GM18499 (cell line): Measurements from ENCODE around the gene MARS1.
"Not testable (repeated sequence)": the region's sequence is repeated elsewhere in the genome, so short reads cannot be mapped to it uniquely, and the experiment has no call there.

Experiments used
- ATAC-seq: cut with Tn5 transposase; IDR thresholded peaks from one replicate; pipeline ENCODE4 v1.9.1; 2021; ENCODE audit warnings: moderate number of reproducible peaks; ENCODE audit not compliant: insufficient read depth, unreplicated experiment

The MARS1 gene

GRCh38 chr12:57515408-57515933 is 27.6 kb downstream of the MARS1 start:
- no peak for ATAC-seq

- no peak for ATAC-seq
These were observed 28.2 kb downstream of the MARS1 start for GRCh38 chr12:57515934-57516541.

- no peak for ATAC-seq
These were observed 28.8 kb downstream of the MARS1 start for GRCh38 chr12:57516617-57517153.

- no peak for ATAC-seq
These were observed 29.3 kb downstream of the MARS1 start for GRCh38 chr12:57517187-57517586.

GRCh38 chr12:57517718-57518117 is 29.9 kb downstream of the MARS1 start:
- ATAC-seq = not testable (repeated sequence)

- no peak for ATAC-seq
These were observed 30.5 kb downstream of the MARS1 start for GRCh38 chr12:57518176-57518919.

- ATAC-seq = no peak
These were observed 31.3 kb downstream of the MARS1 start for GRCh38 chr12:57518920-57519795.

- ATAC-seq = no peak
These were observed 31.9 kb downstream of the MARS1 start for GRCh38 chr12:57519796-57520052.

- peak; percentile 38 for ATAC-seq
These were observed 32.4 kb downstream of the MARS1 start, which contains the start of gene DDIT3 for GRCh38 chr12:57520053-57520818. TSS of gene DDIT3 (minus strand) at chr12:57520514. CDS start at chr12:57517406, 3,108 bp downstream.

- ATAC-seq = no peak
These were observed 33.7 kb downstream of the MARS1 start for GRCh38 chr12:57521525-57522010.

- peak; percentile 36 for ATAC-seq
These were observed 34.4 kb downstream of the MARS1 start, which contains the start of gene MBD6 for GRCh38 chr12:57522011-57522886. TSS of gene MBD6 (plus strand) at chr12:57522824. CDS start at chr12:57524304, 1,480 bp downstream.

GRCh38 chr12:57522887-57523705 is 35.2 kb downstream of the MARS1 start:
- ATAC-seq = no peak

GRCh38 chr12:57523706-57524614 is 36.1 kb downstream of the MARS1 start:
- no peak for ATAC-seq

GRCh38 chr12:57524814-57525614 is 37.1 kb downstream of the MARS1 start:
- no peak for ATAC-seq

GRCh38 chr12:57525615-57526383 is 37.9 kb downstream of the MARS1 start:
- no peak for ATAC-seq
